Hematopoietic multipotent progenitor cell treated with erythropoietin and hydrocortisone succinate and interleukin-3 and kit ligand, for 4 days (in vitro differentiated cells): ENCODE data around the gene PTPRN2.
A peak's percentile ranks its signal among the peaks of the same experiment; 100 is the strongest.
"Not testable (repeated sequence)": the region's sequence is repeated elsewhere in the genome, so short reads cannot be mapped to it uniquely, and the experiment has no call there.

ENCODE experiments used
- DNase-seq: peaks from one replicate; pipeline ENCODE4 v3.0.0-alpha.2; 2015

Gene PTPRN2

DNA sequence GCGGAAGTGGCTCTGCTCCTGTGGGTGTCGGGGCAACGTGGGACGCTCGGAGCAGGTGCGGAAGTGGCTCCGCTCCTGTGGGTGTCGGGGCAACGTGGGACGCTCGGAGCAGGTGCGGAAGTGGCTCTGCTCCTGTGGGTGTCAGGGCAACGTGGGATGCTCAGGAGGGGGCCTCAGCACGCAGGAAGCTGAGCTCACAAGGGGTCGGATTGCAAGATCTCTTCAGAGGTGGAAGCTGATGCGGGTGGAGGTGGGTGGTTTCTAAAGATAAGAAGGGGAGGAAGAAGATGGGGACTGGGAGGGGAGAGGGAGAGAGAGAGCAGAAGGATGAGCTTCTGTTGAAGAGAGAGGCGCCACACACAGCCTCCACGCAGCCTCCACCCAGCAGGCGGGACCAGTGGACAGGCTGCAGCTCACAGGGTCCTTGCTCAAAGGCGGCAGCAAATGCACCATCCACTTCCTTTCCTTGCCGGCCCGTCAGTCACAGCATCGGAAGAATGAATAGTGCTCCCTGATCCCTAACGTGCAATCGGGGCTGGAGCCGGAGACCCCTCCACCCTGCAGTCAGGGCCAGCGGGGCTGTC is 78.7 kb downstream of the PTPRN2 start:
- DNase-seq = no peak

DNA sequence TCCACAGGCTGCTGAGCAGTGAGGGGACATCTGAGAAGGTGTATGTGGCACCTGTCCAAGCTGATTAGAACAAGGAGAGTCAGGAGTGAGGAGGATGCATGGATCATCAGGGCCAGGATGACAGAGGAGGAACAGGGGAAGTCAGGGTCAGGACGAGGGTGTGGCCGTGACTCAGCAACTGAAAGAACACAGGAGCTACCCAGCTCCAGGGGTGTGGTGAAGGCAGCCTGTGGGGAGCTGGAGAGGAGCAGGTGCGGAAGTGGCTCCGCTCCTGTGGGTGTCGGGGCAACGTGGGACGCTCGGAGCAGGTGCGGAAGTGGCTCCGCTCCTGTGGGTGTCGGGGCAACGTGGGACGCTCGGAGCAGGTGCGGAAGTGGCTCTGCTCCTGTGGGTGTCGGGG is 79.3 kb downstream of the PTPRN2 start:
- DNase-seq = not testable (repeated sequence)

DNA sequence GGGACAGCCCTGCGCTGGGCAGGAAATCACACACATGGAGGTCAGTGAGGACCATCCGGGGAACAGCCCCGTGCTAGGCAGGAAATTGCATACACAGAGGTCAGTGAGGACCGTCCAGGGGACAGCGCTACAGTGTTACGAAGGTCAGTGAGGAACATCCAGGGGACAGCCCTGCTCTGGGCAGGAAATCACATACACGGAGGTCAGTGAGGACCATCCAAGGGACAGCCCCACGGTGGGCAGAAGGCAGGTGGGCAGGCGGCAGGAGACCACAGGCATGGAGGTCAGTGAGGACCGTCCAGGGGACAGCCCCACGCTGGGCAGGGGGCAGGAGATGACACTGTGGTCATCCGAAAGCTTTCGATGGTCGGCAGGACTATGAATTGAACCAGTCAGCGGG is 79.7 kb downstream of the PTPRN2 start:
- no peak for DNase-seq

DNA sequence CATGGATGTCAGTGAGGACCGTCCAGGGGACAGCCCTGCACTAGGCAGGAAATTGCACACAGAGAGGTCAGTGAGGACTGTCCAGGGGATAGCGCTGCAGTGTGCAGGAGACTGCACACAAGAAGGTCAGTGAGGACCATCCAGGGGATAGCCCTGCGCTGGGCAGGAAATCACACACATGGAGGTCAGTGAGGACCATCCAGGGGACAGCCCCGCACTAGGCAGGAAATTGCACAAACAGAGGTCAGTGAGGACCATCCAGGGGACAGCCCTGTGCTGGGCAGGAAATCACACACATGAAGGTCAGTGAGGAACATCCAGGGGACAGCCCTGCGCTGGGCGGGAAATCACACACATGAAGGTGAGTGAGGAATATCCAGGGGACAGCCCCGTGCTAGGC is 80.4 kb downstream of the PTPRN2 start:
- not testable (repeated sequence) for DNase-seq

DNA sequence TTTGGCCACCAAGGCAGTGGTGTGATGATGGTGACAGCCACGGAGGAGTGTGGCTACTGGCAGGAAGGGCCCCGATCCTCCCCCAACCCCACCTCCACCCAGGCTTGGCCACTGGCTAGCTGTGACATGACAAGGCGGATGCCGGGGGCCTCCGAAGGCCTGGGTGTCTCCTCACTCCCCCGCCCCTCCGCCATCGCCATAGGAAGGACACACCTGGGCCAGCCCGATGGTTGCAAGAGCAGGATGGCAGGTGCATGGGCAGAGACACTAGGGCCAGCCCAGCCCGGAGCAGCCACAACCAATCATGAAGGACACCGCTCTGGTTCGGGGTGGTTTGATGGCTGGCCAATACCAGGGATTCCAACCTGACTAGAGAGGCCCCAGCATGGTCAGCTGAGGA is 81.0 kb downstream of the PTPRN2 start:
- no peak for DNase-seq

DNA sequence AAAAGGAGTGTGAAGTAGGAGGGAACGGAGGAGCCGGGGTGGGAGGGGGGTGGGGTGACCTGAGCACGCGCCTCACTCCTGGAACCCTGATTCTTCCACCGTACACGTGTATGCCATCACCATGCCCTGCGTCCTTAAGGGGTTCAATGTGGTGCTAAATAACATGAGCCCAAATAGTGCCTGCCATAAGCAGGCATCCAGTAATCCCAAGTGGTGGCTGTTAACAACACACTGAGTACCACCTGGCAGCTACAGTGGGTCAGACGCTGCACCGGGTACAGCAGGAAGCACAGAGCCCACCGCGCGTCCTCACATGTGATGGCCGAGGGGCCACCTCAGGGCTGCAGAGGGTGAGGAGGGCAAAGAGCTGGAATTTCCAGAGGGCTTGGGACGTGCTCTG is 81.9 kb downstream of the PTPRN2 start:
- DNase-seq = no peak

DNA sequence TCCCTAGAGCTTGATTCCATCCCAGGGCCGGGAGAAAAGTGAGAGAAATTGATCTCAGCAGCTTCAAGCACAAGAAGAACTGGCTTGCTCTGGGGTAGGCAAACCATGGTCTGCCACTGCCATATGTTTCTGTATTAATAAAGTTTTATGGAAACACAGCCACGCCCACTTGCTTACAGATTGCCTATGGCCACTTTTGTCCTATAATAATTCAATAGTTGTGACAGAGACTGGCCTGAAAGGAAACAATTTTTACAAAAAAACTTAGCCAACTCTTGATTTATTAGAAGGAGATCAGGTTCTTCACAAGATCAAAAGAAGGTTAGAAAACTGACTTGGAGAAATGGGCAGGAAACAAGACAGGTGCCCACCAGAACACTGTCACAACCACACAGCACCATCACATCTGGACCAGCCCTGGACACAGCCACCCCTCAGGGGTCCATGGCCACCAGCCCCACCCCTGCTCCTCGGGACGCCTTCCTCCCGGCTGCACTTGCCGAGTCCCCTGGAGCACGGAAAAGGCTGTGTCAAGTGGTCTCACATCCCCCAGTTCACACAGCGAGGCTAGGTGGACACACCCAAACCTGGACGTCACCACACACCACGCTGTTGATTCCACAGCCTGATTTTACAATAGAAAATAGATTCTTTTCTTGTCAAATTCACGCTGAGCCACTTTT is 85.4 kb downstream of the PTPRN2 start:
- no peak for DNase-seq

DNA sequence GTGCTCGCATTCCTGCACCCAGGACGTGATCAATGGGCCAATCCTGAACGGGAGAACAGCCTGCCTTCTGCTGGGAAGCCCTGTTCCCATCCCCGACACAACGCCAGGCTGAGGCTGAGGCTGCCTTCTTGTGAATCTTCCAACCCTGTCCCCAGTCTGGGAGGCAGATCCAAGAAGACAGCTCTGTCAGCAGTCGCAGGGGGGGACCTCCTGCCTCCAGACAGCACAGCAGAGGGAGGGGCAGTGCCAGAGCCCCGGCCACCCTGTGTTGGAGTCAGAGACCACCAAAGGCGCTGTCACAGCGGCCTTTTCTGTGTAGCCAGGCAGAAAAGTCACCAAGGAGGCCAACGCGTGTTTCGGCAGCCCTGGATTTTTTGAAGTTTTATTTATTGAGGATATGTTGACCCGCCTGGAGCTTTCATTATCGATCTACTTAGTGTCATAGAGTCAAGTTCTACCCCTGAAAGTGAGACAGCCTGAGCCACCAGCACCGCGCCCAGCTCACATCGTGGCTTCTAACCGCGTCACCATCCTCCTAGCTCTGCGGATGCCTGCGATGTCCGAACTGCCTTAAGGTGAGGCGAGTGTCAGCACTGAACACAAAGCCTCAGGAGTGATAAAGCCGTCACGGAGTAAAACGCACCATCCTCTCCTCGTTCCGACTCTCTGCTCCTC is 86.1 kb downstream of the PTPRN2 start:
- DNase-seq = no peak

DNA sequence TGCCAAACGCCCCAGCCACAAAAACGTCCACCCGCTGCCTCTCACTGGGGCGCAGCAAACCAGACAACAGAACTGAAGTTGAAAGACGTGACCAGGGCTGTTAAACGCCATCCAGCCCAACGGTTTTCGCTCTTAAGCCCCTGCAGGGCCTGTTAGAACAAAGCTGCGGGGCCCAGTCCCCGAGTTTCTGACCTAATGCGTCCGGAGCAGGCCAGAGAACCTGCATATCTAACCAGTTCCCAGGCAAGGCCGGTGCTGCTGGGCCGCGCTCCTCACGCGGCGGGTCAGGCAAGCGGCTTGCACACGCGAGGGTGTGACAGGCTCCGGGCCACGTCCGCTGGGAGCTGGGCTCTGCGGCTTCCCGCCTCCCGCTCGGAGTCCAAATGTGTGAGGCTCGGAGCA is 87.0 kb downstream of the PTPRN2 start:
- no peak for DNase-seq

DNA sequence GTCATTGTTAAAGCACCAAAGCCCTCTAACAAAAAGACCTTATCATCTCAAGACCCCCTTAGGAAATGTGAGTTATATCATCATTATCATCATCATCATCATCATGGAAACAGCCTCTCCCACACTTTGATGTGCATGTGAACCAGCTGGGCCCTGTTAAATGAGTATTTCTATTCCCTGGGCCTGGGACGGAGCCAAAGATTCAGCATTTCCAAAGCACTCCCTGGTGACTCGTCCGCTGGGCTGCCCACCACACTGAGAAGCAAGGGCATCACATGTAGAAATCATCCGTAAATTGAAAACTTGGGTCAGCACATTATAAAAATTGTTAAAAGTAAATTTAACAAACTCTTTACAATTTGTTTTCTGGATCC is 88.6 kb downstream of the PTPRN2 start:
- no peak for DNase-seq

DNA sequence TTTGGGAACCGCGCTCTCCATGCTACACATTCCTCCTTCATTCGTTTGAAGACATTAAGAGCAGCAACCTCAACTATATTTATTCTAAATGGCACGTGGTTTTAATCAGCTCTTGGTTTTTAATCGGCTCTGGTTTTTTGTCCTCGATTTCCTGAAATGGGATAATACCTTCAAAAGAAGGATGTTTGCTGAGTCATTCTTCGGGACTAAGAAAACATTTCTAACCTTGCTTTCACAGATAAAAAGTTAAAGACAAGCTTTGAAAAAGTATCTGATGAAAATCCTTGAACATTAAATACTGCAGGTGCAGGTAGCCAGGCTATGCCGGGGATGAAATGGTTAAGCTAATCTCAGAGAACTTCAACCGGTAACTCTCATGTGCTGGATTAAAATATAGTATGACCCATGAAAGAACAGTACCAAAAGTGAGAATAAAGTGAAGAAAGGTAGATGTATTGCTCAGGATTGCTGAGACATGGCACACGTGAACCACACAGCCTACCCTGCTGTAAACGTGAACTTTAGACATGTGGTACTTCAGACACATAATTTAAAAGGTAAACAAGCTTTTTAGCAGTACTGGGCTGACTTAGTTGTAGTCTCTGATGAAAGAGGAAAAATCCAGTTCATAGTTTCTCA is 89.1 kb downstream of the PTPRN2 start:
- DNase-seq = no peak

DNA sequence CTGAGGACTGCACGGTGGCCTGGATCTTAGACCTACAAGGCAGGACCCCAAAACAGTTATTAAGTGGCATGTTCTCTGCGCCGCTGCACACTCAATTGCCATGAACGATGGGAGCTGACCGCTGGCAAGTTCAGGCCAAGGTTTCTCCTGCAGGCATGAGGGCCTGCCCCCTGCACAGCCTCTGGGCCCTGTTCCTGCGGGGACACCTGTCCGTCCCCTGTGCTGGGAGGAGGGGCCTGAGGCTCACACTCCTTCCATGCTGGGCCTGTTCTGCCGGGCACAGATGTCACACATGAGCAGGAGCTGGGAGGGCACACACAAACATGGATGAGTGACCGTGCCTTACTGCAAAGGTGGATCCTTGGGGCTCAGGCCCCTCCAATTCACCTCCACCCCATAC is 90.0 kb downstream of the PTPRN2 start:
- no peak for DNase-seq

DNA sequence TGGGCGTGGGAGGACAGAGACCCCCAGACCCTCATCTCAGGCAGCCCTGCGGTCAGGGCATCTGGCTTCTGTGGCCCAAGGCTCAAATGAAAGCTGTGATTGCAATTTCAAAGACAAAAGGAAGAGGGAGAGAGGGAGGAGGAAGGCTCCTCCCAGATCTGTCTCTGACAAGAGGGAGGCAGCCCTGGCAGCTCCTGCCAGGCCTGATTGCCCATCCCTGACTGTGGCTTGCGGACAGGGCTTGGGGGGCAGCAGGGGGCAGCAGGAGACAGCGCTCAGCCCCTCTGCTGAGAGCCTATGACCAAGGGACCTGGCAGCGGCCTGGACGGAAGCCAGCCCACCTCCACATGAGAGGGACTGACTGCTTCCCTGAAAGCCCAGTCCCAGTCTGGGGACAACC is 91.8 kb downstream of the PTPRN2 start:
- DNase-seq = peak; percentile 64

DNA sequence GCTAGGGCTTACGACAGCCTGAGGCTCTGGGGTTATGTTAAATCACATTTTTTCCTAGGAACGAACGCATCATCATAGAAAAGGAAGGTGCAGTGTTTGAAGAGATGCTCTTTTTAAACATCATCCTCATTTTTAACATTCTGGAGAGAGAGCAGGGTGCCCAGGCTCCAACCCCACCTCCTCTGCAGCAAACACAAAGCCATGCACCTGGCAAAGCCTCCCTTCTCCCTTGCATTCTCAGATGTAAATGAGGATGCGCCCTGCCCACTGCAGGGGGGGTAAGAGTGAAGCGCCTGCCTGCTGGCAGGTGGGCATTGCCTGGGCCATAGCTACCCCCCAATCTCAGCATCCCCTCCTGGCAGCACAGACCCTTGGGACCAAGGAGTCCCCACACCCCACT is 92.4 kb downstream of the PTPRN2 start:
- no peak for DNase-seq

DNA sequence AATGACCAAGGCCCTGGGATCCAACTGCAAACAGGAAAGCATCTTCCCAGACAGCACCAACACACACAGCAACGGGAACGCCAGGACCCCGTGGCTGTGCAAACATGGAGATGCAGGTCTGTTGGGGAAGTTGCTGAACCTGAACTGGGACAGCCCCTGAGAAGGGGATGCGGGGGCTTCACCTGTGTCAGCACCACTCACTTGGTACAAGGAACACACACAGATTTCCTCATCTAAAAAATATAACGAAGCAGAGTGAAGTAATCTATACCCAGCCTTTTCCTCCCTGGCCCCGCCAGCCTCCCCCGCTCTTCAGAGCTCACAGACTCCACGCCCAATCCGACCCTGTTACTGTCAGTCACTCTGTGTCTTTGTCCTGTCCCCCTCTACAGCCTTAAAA is 93.0 kb downstream of the PTPRN2 start:
- no peak for DNase-seq

DNA sequence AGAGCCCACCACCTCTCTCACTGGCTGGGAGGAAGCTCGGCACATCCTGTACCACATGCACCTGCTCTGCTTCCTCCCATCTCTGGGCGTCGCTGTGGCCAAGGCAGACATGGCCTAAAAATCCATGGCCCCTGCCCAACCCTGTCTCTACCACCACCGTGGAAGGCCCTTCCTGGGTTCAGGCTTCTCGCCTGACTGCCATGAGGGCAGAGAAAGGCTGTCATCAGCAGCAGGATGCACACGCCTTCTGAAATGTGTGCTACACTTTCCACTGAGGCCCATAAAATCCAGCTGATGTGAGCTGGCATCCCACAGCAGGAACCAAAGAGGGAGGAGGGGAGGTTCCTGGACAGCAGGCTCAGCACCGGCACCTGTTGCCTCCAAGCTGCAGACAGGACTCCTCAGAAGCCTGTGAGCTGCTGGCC is 93.4 kb downstream of the PTPRN2 start:
- DNase-seq = peak; percentile 36

DNA sequence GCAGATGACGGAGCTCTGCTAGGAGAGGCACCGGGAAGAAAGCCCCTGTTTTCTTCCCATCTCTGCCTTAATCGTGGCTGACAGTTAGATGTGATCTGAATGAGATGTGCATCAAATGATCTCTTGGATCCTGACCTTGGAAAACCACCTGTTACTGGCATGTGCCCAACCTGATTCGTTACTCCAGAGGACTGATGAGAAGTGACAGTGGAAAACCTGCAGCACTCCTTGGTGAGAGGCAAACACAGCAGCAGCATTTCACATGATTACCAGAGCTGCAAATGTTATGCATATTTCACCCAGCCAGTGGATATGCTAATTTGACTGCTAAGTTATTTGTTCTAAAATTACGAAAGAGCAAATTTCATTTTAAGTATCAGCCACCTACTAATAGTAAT is 95.3 kb downstream of the PTPRN2 start:
- DNase-seq = no peak

DNA sequence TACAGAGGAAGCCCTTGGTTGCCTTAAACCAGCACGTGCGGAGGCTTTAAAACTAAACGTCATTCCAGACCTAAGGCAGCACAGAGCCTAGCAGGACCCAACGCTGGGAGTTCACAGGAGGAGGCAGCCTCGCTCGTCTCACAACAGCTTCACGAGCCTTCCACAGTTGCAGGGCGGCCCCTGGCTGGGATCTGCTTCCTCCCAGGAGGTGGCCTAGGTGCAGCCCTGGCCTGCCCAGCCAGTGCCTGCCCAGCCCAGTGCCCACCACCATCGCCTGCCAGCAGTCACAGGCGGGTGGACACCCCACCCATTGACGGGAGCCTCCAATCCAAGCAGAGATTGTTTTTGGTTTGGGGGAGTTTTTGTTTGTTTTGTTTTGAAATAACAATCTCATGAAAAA is 96.5 kb downstream of the PTPRN2 start:
- DNase-seq = no peak

DNA sequence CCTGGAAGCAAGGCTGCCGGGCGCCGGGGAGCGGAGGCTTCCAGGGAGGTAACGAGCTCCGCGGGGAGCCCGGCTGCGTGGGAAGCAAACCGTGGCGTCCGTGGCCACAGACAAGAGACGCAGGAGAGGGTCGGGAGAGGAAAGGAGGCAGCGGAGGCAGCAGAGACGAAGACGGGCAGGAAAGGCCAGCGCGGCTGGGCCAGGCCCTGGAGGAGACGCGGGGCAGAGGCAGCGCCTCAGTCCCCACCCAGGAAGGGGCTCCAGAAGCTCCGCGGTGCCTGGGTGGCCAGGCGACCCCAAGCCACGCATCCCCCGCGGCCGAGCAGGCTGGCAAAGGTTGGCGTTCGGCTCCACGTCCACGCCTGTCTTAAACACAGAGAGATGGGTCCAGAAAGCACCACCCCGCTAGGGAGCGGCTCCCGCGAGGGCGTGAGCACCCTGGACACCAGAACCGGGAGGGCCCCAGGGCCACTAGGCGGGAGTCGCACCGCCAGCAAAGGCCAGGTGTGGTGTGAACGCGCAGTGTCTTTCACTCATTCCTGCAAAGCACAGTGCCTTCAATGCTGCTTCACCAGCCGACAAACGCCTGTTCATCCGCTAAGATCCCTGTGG is 97.3 kb downstream of the PTPRN2 start:
- no peak for DNase-seq

DNA sequence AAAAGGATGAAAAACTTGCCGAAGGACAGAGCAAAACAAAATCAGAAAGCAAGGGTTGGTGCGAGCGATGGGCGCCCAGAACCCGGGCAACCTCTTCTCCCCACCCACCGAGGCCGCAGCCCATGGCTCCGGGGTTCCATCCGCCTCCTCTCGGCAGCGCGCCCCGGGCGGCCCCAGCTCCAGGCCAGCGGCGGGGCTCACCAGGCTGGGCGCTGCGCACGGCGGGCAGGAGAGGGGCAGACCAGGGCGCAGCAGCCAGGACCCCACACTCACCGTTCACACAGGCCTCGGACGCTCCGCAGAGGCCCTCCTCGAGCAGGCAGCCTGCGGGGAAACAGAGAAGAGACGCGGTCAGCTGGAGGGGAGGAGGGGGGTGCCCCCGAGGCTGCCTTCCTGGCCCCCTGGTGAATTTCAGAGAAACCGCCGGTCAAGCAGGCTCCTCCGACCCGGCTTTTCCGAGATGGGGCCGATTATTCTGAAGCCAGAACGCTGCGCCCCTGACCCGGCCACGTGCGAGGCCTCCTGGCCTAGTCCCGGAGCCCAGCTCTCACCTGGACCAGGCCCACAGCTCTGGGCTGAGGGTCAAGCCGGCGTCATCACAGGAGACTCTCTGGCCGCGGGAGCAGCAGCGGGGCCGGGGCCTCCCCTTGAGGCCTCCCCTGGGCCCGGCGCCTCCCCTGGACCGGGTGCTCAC is 98.0 kb downstream of the PTPRN2 start:
- DNase-seq = no peak

DNA sequence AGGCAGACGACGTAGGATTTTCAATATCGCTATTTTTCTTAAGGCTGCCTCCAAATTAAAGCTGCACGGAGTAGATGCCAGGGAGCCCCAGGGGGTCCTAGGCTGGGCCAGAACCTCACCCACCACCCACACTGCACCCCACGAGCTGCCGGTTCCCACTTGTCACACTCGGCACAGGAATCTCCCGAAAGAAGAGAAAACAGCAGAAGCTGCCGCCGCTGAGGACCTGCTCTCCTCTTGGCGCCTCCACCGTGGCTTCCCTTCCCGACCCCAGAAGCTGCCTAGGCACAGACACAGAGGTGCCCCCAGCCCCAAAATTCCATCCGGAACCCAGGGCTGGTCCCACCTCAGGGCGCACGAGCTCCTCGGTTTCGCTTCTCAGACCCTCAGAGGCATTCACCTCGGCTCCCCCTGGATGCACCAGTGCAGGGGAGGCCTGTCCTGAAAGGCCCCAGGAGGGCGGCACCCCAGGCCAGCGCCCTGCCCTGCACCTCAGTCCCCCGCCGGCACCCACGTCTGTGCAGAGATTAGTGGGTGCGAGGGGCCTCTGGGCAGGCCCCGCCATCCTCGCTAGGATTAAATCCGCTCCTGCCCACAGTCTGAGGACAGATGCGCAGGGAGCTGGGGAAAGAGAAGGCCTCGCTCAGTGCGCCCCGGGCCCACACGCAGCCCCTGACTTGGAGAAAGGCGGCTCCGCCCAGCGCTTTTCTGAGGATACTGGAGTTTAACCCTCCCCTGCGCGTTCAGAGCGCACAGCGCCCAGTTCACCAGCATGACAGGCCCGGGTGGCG is 99.2 kb downstream of the PTPRN2 start:
- DNase-seq = no peak

DNA sequence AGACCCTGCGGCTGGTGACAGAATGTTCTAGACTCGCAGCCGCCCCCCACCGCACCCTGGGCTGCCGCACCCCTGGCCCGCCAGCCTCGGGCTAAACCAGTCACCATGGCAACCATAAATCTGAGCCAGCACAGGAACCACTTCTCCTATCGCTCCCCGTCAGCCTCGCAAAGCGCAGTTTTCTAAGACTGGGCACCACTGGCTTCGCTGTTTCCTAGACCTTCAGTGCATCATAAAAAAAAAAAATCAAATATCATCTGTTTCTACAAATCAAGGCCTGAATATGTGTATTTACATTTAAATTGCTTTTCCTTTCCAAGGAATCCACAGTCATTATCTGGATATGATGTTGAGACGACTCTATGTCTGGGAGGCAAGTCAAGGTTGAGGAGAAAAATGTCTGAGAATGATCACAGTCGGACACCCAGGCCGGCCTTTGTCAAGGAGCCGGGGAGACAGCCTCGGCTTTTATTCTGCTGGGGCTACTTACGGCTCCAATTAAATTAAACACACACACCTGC is 99.9 kb downstream of the PTPRN2 start:
- no peak for DNase-seq
